Measurements from ENCODE around the gene TMEM44.

DNA sequence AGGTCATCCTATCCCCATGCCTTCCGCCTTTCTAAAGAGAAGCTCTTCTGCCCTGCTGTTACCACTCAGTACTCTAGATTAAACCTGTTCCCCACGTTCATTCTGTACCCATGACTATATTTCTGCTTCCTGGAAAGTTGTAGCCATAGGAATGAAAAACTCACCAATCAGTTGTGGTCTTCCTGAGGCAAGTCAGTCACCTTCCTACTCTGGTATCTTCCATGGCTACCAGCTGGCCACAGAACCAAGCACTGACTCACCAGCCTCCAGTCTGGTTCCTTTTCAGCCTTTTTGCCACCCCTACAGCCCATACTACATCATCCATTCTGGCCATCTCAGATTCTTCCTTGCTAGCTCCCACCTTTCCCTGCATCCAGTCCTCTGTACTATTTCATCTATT lies 46.4 kb downstream of the TMEM44 start:
- TF ChIP-seq, protein P1, sequence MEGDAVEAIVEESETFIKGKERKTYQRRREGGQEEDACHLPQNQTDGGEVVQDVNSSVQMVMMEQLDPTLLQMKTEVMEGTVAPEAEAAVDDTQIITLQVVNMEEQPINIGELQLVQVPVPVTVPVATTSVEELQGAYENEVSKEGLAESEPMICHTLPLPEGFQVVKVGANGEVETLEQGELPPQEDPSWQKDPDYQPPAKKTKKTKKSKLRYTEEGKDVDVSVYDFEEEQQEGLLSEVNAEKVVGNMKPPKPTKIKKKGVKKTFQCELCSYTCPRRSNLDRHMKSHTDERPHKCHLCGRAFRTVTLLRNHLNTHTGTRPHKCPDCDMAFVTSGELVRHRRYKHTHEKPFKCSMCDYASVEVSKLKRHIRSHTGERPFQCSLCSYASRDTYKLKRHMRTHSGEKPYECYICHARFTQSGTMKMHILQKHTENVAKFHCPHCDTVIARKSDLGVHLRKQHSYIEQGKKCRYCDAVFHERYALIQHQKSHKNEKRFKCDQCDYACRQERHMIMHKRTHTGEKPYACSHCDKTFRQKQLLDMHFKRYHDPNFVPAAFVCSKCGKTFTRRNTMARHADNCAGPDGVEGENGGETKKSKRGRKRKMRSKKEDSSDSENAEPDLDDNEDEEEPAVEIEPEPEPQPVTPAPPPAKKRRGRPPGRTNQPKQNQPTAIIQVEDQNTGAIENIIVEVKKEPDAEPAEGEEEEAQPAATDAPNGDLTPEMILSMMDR (IDR thresholded peaks at IDR 0.05): no peak
- TF ChIP-seq, protein P2, sequence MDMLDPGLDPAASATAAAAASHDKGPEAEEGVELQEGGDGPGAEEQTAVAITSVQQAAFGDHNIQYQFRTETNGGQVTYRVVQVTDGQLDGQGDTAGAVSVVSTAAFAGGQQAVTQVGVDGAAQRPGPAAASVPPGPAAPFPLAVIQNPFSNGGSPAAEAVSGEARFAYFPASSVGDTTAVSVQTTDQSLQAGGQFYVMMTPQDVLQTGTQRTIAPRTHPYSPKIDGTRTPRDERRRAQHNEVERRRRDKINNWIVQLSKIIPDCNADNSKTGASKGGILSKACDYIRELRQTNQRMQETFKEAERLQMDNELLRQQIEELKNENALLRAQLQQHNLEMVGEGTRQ (CRISPR knock-in tag; IDR thresholded peaks at IDR 0.05): no peak

Measured in WTC11 (cell line).